K562 (cell line): Measurements from ENCODE around the gene NPAS3. TPM values are rescaled to one million over a fixed set of nuclear protein-coding genes. Genes with fewer than 3 reads are reported as not detected.

ENCODE experiments used
- ATAC-seq: fragments of 200-7000 bp; cut with Tn5 transposase; 3 replicates; pipeline ENCODE4 v1.9.1; 2020; ENCODE audit warnings: moderate library complexity
- BruUV-seq: library from RNA; stranded (reverse); fragments of 400-500 nt; replicated peaks from 2 replicates; lab custom pipeline; 2021; lab: Mats Ljungman, UMichigan
- CTCF ChIA-PET: fragments of 300-600 bp; formaldehyde crosslinking; extraction: SDS; loops from one replicate; lab custom pipeline; 2021; ENCODE audit warnings: low intra/inter-chr PET ratio; lab: Yijun Ruan, JAX
- POLR2A ChIA-PET: fragments of 300-600, 350-650 bp; sonication (Branson Sonifier 250); formaldehyde crosslinking; extraction: SDS; loops from one replicate; lab custom pipeline; 2021; ENCODE audit warnings: antibody characterized with exemption, inconsistent platforms; lab: Yijun Ruan, JAX
- DNase-seq, 4 experiments: peaks; one replicate each; pipeline versions ENCODE4 v3.0.0 to v3.0.0-alpha.2; 2011 to 2018; ENCODE audit warnings: low spot score in 3 of 4, mixed read lengths in 3 of 4; ENCODE audit errors: extremely low read depth in 1 of 4
- FAIRE-seq: peaks from 2 replicates; lab custom pipeline; 2011; peaks lifted over from hg19 to GRCh38; lab: Jason Lieb, UNC
- H2AFZ ChIP-seq: 2 replicates; pipeline ENCODE4 v1.6.0; 2011; ENCODE audit warnings: low read depth, low read length, control low read depth, inconsistent platforms
- H3K27ac ChIP-seq: fragments of 200-600 bp; 3 replicates; pipeline ENCODE4 v1.8.0; 2011; ENCODE audit warnings: low read depth, mild to moderate bottlenecking, control low read depth, inconsistent platforms, low read length, moderate library complexity, mixed read lengths; ENCODE audit errors: extremely low read depth
- H3K27me3 ChIP-seq, 2 experiments: fragments of 300-600 bp in 1 of 2; 2 replicates in 1 of 2; 3 replicates in 1 of 2; pipeline versions ENCODE4 v1.6.0 to v1.8.0; 2011; ENCODE audit warnings: inconsistent platforms in 2 of 2, low read length in 2 of 2, mild to moderate bottlenecking in 1 of 2, mixed read lengths in 1 of 2, moderate library complexity in 1 of 2; ENCODE audit not compliant: control insufficient read depth in 2 of 2, insufficient read depth in 2 of 2
- H3K36me3 ChIP-seq: fragments of 300-600 bp; 3 replicates; pipeline ENCODE4 v1.8.0; 2011; ENCODE audit warnings: mild to moderate bottlenecking, low read length, inconsistent platforms; ENCODE audit not compliant: control insufficient read depth, insufficient read depth
- H3K4me1 ChIP-seq, 2 experiments: fragments of 200-600 bp in 1 of 2; replicated peaks in 1 of 2; 2 replicates in 1 of 2; 3 replicates in 1 of 2; pipeline versions ENCODE4 v1.5.1 to v1.8.0; 2011; ENCODE audit warnings: inconsistent platforms in 2 of 2, low read length in 2 of 2, mild to moderate bottlenecking in 1 of 2, mixed read lengths in 1 of 2, moderate library complexity in 1 of 2; ENCODE audit not compliant: control insufficient read depth in 2 of 2, insufficient read depth in 2 of 2
- H3K4me2 ChIP-seq: 2 replicates; pipeline ENCODE4 v1.6.1; 2011; ENCODE audit warnings: low read length, control low read depth, inconsistent platforms, mixed read lengths; ENCODE audit not compliant: insufficient read depth
- H3K4me3 ChIP-seq: fragments of 200-600 bp; sonication (generic), shearing (Covaris generic); 2 replicates; pipeline ENCODE4 v1.5.1; 2016; ENCODE audit warnings: control low read depth, inconsistent platforms
- H3K79me2 ChIP-seq: fragments of 200-600 bp; 3 replicates; pipeline ENCODE4 v1.8.0; 2011; ENCODE audit warnings: low read length, inconsistent platforms; ENCODE audit not compliant: control insufficient read depth, insufficient read depth
- H3K9ac ChIP-seq, 2 experiments: 2 replicates each; pipeline versions ENCODE4 v1.6.0 to v1.6.1; 2011; ENCODE audit warnings: low read depth in 2 of 2, low read length in 2 of 2, control low read depth in 1 of 2, inconsistent platforms in 1 of 2, mild to moderate bottlenecking in 1 of 2, mixed read lengths in 1 of 2; ENCODE audit not compliant: insufficient read depth in 1 of 2
- H3K9me1 ChIP-seq: one replicate; pipeline ENCODE4 v1.6.0; 2011; ENCODE audit warnings: inconsistent platforms, mild to moderate bottlenecking, low read length, moderate library complexity; ENCODE audit not compliant: control insufficient read depth, insufficient read depth
- H3K9me3 ChIP-seq: replicated peaks from 2 replicates; pipeline ENCODE4 v1.5.1; 2011; ENCODE audit warnings: low read depth, low read length, inconsistent platforms; ENCODE audit not compliant: control insufficient read depth, insufficient read depth
- H4K20me1 ChIP-seq: replicated peaks from 2 replicates; pipeline ENCODE4 v1.6.1; 2011; ENCODE audit warnings: low read length, inconsistent platforms, mixed read lengths; ENCODE audit not compliant: control insufficient read depth, insufficient read depth
- BHLHE40 ChIP-seq: IDR thresholded peaks from 2 replicates; pipeline ENCODE4 v1.6.1; 2011; ENCODE audit warnings: low read length, improper control_type of control experiment
- CHD2 ChIP-seq: IDR thresholded peaks from 2 replicates; pipeline ENCODE4 v1.6.1; 2011; ENCODE audit warnings: low read depth, low read length
- E2F8 ChIP-seq: fragments of 450-650 bp; IDR thresholded peaks from 2 replicates; pipeline ENCODE4 v1.7.1; 2018; ENCODE audit warnings: mild to moderate bottlenecking, low read depth; ENCODE audit not compliant: partially characterized antibody
- GTF2B ChIP-seq: IDR thresholded peaks from 2 replicates; pipeline ENCODE4 v1.6.1; 2011; ENCODE audit not compliant: insufficient read length; ENCODE audit errors: extremely low read depth
- HDAC3 ChIP-seq: fragments of 450-650 bp; IDR thresholded peaks from 2 replicates; pipeline ENCODE4 v1.6.1; 2018; ENCODE audit warnings: borderline replicate concordance, mild to moderate bottlenecking, moderate library complexity; ENCODE audit not compliant: partially characterized antibody
- JUN ChIP-seq, 2 experiments: sonication (generic) in 1 of 2; formaldehyde crosslinking in 1 of 2; IDR thresholded peaks; 2 replicates each; pipeline versions ENCODE4 v1.6.1 to v1.8.0; 2012 to 2022; ENCODE audit warnings: borderline replicate concordance in 2 of 2, mild to moderate bottlenecking in 2 of 2, improper control_type of control experiment in 1 of 2, low read depth in 1 of 2, low read length in 1 of 2, missing genetic modification reagents in 1 of 2
- JUND ChIP-seq, 2 experiments: IDR thresholded peaks; 2 replicates in 1 of 2; 3 replicates in 1 of 2; pipeline ENCODE4 v1.6.1; 2011; ENCODE audit warnings: borderline replicate concordance in 2 of 2, low read depth in 2 of 2, low read length in 2 of 2, improper control_type of control experiment in 1 of 2, missing biosample characterization in 1 of 2, missing genetic modification characterization in 1 of 2, missing genetic modification reagents in 1 of 2
- NONO ChIP-seq, 2 experiments: fragments of 200-400 bp in 1 of 2; fragments of 450-650 bp in 1 of 2; formaldehyde crosslinking in 1 of 2; IDR thresholded peaks; 2 replicates each; pipeline ENCODE4 v1.6.1; 2017; ENCODE audit warnings: low read depth in 2 of 2, mild to moderate bottlenecking in 2 of 2, moderate library complexity in 2 of 2, low read length in 1 of 2
- NRF1 ChIP-seq, 2 experiments: fragments of 450-650 bp; IDR thresholded peaks in 1 of 2; conservative IDR thresholded peaks in 1 of 2; 2 replicates each; pipeline ENCODE4 v1.6.1; 2014; ENCODE audit warnings: mild to moderate bottlenecking in 2 of 2
- POLR2G ChIP-seq: fragments of 200-400 bp; formaldehyde crosslinking; IDR thresholded peaks from 2 replicates; pipeline ENCODE4 v1.6.1; 2017; ENCODE audit warnings: low read depth, mild to moderate bottlenecking, antibody characterized with exemption, low read length, moderate library complexity
- ZNF280B ChIP-seq: fragments of 250-450 bp; sonication (Bioruptor Pico); IDR thresholded peaks from 2 replicates; pipeline ENCODE4 v1.5.1; 2021; ENCODE audit warnings: mild to moderate bottlenecking
- WGBS: fragments of 100-300 bp; shearing (Covaris generic); methylation state at CpG from one replicate; pipeline ENCODE4 v1.1.6; 2016; ENCODE audit warnings: low coverage, mixed read lengths; ENCODE audit not compliant: insufficient coverage; ENCODE audit errors: missing lambda C conversion rate; 5-methylcytosine and 5-hydroxymethylcytosine counted together
- in situ Hi-C: fragments of 300-500 bp; cut with MboI; formaldehyde crosslinking; loops from 4 replicates; pipeline ENCODE4 v1.15.0; 2018; ENCODE audit warnings: inconsistent platforms, mixed read lengths
- intact Hi-C: fragments of 100-400 bp; cut with micrococcal nuclease; formaldehyde crosslinking; loops from 2 replicates; pipeline ENCODE4 v1.14.2; 2022
- polyA plus RNA-seq, 8 experiments: library from polyadenylated mRNA; depleted of rRNA in 4 of 8; stranded (reverse) in 5 of 8; unstranded in 3 of 8; fragments of >200 nt; fragmentation: Nextera tagmentation in 2 of 8; fragmentation: Illumina TruSeq in 1 of 8; extraction: Ambion mirVana in 2 of 8; extraction: Trizol in 1 of 8; gene quantifications; 2 replicates each; pipeline versions ENCODE4 v1.2.1 to v1.2.3, GENCODE V29; 2011 to 2014; ENCODE audit warnings: inconsistent platforms in 1 of 8, missing spikeins in 1 of 8
- total RNA-seq, 7 experiments: library from RNA; depleted of rRNA in 6 of 7; stranded (reverse); fragments of >200 nt in 6 of 7; fragmentation: Illumina TruSeq in 2 of 7; extraction: Trizol in 2 of 7; gene quantifications; 2 replicates each; pipeline versions ENCODE4 v1.2.1 to v1.2.3, GENCODE V29; 2011 to 2021; ENCODE audit warnings: low replicate concordance in 1 of 7
- TF ChIP-seq, protein P1 (sequence below): fragments of 450-650 bp; IDR thresholded peaks from 2 replicates; pipeline ENCODE4 v1.6.1; 2016; ENCODE audit warnings: missing biosample characterization, missing genetic modification characterization

The NPAS3 gene
- total and polyA plus RNA-seq, 9 of the 15 experiments (the other 6 are each of a cell fraction or from before 2014, with no cell fraction given), result 0.04 TPM; not detected in 8

DNA sequence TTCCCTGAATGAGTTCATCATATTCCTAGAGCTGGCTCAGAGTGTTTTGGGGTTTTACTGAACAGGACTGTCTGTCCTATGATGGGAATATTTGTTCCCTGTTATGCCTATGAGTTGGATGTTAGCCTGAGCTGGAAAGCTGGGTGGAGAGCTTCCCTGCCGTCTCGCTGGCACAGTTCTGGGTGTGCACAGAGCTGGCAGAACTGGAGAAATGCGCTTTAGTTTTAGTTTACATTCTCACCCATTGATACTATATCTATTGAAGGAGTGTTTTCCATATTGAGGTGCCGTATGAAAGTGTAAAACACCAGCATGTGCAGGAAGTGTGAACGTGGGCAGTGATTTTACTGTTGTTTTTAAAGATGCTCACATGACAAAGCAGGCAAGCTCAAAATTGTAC is 549.9 kb downstream of the NPAS3 start (continued):
- TF ChIP-seq JUN (IDR thresholded peaks at IDR 0.05; ENCODE audit: borderline replicate concordance, low read depth, low read length) (no peak), JUN (CRISPR knock-in tag; IDR thresholded peaks at IDR 0.05; ENCODE audit: borderline replicate concordance) (no peak), JUND (IDR thresholded peaks at IDR 0.05; ENCODE audit: borderline replicate concordance, low read depth, low read length) (no peak), JUND (tag; IDR thresholded peaks at IDR 0.05; ENCODE audit: borderline replicate concordance, low read depth, low read length) (no peak)

DNA sequence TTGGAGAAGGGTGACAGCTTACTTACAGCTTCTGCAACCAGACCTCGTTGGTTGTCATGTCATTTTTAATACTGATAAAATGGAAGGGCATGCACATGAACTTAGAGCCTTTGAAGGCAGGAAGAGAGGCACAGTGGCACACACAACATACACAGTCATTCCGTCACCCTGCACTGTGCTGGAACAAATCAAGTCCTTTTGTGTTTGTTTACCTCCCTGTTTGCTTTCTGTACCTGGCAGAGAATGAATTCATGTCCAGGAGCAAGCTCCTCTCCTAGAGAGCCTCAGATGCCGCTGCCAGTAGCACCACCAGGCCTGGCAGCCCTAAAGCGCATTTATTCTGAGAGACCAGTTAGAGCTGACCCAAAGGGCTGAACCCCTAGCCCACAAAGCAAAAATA is 551.9 kb downstream of the NPAS3 start:
- no peaks in the 10 kb centered on the region; a peak in 2 of 5 replicates for H3K4me1 ChIP-seq
- BruUV-seq, result no TSS peak
- in situ Hi-C loops (no loop called here), intact Hi-C loops (no loop called here)
- H3K27ac ChIP-seq, result no peak overlapping the region
- CTCF ChIA-PET, result no interaction called here
- ATAC-seq (no peak), FAIRE-seq (no peak), DNase-seq (no peak)
- H3K9ac ChIP-seq, result no peak overlapping the region
- H3K4me2 ChIP-seq, result no peak overlapping the region
- H3K9me1 ChIP-seq, result no peaks in the 10 kb centered on the region
- H3K36me3 ChIP-seq, result no peaks in the 10 kb centered on the region
- H3K9me3 ChIP-seq, result no peaks in the 10 kb centered on the region
- no peaks in the 10 kb centered on the region for H3K79me2 ChIP-seq
- H2AFZ ChIP-seq, result no peak overlapping the region
- no peaks in the 10 kb centered on the region for H4K20me1 ChIP-seq
- no peak overlapping the region for H3K4me3 ChIP-seq
- H3K27me3 ChIP-seq, result no peaks in the 10 kb centered on the region
- 20% methylated on average over 4 of the region's 4 CpGs for WGBS
- TF ChIP-seq E2F8 (no peak), BHLHE40 (no peak), HDAC3 (no peak), POLR2G (no peak), CHD2 (no peak), NONO (IDR thresholded peaks at IDR 0.05; ENCODE audit: low read depth in 2 of 2, low read length in 1 of 2) (no peak), NRF1 (conservative IDR thresholded peaks at IDR 0.05 in 1 of 2, IDR thresholded peaks at IDR 0.05 in 1 of 2) (no peak), GTF2B (no peak), ZNF280B (CRISPR knock-in tag) (no peak)
- TF ChIP-seq, protein P1, sequence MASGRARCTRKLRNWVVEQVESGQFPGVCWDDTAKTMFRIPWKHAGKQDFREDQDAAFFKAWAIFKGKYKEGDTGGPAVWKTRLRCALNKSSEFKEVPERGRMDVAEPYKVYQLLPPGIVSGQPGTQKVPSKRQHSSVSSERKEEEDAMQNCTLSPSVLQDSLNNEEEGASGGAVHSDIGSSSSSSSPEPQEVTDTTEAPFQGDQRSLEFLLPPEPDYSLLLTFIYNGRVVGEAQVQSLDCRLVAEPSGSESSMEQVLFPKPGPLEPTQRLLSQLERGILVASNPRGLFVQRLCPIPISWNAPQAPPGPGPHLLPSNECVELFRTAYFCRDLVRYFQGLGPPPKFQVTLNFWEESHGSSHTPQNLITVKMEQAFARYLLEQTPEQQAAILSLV (tag), result no peak
- POLR2A ChIA-PET, result no interaction called here
